Sigmoid colon (tissue), 7 donors: ENCODE measurements around the gene DLL4. TPM values are rescaled to one million over a fixed set of nuclear protein-coding genes. Genes with fewer than 3 reads are reported as not detected.
A peak's percentile ranks its signal among the peaks of the same experiment; 100 is the strongest.

Experiments
- DNase-seq: peaks from one replicate; pipeline ENCODE4 v3.0.0-alpha.2; 2019
- H3K27ac ChIP-seq, 4 donors: fragments of 200-600 bp; sonication (generic); one replicate each; pipeline ENCODE4 v1.5.1; 2016 to 2019; ENCODE audit warnings: mild to moderate bottlenecking in 1 of 4
- H3K27me3 ChIP-seq, 3 donors: fragments of 200-600 bp; sonication (generic); one replicate each; pipeline ENCODE4 v1.5.1; 2019; ENCODE audit warnings: mild to moderate bottlenecking in 1 of 3
- H3K36me3 ChIP-seq, 4 donors: fragments of 200-600 bp; sonication (generic); one replicate each; pipeline ENCODE4 v1.5.1; 2016 to 2019
- H3K4me1 ChIP-seq, 4 donors: fragments of 200-600 bp; sonication (generic); one replicate each; pipeline ENCODE4 v1.5.1; 2017 to 2019
- H3K4me3 ChIP-seq, 4 donors: fragments of 200-600 bp; sonication (generic); one replicate each; pipeline ENCODE4 v1.5.1; 2017 to 2019; ENCODE audit warnings: mild to moderate bottlenecking in 2 of 4, moderate library complexity in 1 of 4
- H3K9me3 ChIP-seq, 4 donors: fragments of 200-600 bp in 3 of 4; sonication (generic) in 3 of 4; one replicate each; pipeline versions ENCODE4 v1.5.1 to v1.6.1; 2013 to 2019
- CTCF ChIP-seq, 4 experiments: fragments of 450-650 bp in 3 of 4; fragments of 200-600 bp in 1 of 4; IDR thresholded peaks; one replicate each; pipeline ENCODE4 v1.5.1; 2016 to 2019; ENCODE audit warnings: antibody characterized with exemption in 4 of 4, mild to moderate bottlenecking in 3 of 4, moderate library complexity in 2 of 4
- EP300 ChIP-seq, 4 donors: sonication (generic); formaldehyde crosslinking; IDR thresholded peaks; one replicate each; pipeline ENCODE4 v1.6.1; 2017; ENCODE audit warnings: antibody characterized with exemption in 4 of 4
- POLR2A ChIP-seq, 2 donors: fragments of 450-650 bp; IDR thresholded peaks; one replicate each; pipeline ENCODE4 v1.6.1; 2016; ENCODE audit warnings: antibody characterized with exemption in 2 of 2, mild to moderate bottlenecking in 2 of 2, moderate library complexity in 2 of 2
- POLR2AphosphoS5 ChIP-seq, 4 donors: sonication (generic); formaldehyde crosslinking; IDR thresholded peaks; one replicate each; pipeline ENCODE4 v1.6.1; 2017; ENCODE audit warnings: antibody characterized with exemption in 4 of 4
- WGBS, 2 donors: extraction: QIAGEN DNeasy Blood & Tissue Kit; methylation state at CpG; one replicate each; pipeline ENCODE4 v1.1.7; 2013; 5-methylcytosine and 5-hydroxymethylcytosine counted together
- intact Hi-C: fragments of 100-400 bp; cut with DNase I; formaldehyde crosslinking; loops from one replicate; pipeline ENCODE4 v1.15.1; 2023
- polyA plus RNA-seq, 3 donors: library from polyadenylated mRNA; stranded (reverse); fragments of 200-250 nt; gene quantifications; one replicate each; pipeline ENCODE4 v1.2.3, GENCODE V29; 2013
- total RNA-seq, 4 donors: library from RNA; depleted of rRNA; stranded (reverse); fragments of >200 nt; gene quantifications; one replicate each; pipeline ENCODE4 v1.1.0, GENCODE V29; 2016
- donor health status: healthy with polysubstance abuse.
- donor health status: Bipolar disorder and iron deficiency.
- donor health status: healthy.

Gene DLL4
- total and polyA plus RNA-seq, 7 donors: 1.6 to 12.2 (median 4.3) TPM

- intact Hi-C loops: no loop called here
- WGBS, 2 donors: 55 to 80% methylated on average over 6 of the region's 6 CpGs
Measured at GRCh38 chr15:40934457-40934856, 5.3 kb downstream of the DLL4 start.

DNA sequence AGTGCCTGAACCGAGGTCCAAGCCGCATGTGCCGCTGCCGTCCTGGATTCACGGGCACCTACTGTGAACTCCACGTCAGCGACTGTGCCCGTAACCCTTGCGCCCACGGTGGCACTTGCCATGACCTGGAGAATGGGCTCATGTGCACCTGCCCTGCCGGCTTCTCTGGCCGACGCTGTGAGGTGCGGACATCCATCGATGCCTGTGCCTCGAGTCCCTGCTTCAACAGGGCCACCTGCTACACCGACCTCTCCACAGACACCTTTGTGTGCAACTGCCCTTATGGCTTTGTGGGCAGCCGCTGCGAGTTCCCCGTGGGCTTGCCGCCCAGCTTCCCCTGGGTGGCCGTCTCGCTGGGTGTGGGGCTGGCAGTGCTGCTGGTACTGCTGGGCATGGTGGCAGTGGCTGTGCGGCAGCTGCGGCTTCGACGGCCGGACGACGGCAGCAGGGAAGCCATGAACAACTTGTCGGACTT lies 7.1 kb downstream of the DLL4 start:
- peaks cover 6 to 28% (median 22%) of the 10 kb centered on the region in 3 donors for H3K27me3 ChIP-seq
- no peak for DNase-seq
- H3K36me3 ChIP-seq: no peaks in the 10 kb centered on the region
- TF ChIP-seq EP300 (IDR thresholded peaks at IDR 0.05) (no peak), POLR2AphosphoS5 (IDR thresholded peaks at IDR 0.05) (no peak), POLR2A (IDR thresholded peaks at IDR 0.05) (no peak)
- H3K9me3 ChIP-seq: no peaks in the 10 kb centered on the region
- 89 to 91% methylated on average over 31 of the region's 31 CpGs for WGBS, 2 donors
- intact Hi-C loops: no loop called here
- H3K4me1 ChIP-seq: peaks cover 0 to 14% (median 3%) of the 10 kb centered on the region in 4 donors
- H3K4me3 ChIP-seq: no peak overlapping the region
- no peak overlapping the region for H3K27ac ChIP-seq

More at GRCh38 chr15:40934457-40934856, 5.3 kb downstream of the DLL4 start:
- Histone ChIP-seq H3K27ac (no peak overlapping the region), H3K9me3 (no peaks in the 10 kb centered on the region), H3K27me3 (peaks cover 24 to 46% (median 40%) of the 10 kb centered on the region in 3 donors), H3K36me3 (no peaks in the 10 kb centered on the region), H3K4me1 (peaks cover 0 to 19% (median 18%) of the 10 kb centered on the region in 4 donors), H3K4me3 (no peak overlapping the region)
- DNase-seq: no peak
- TF ChIP-seq POLR2AphosphoS5 (IDR thresholded peaks at IDR 0.05): no peak
- TF ChIP-seq POLR2A (IDR thresholded peaks at IDR 0.05): no peak
- TF ChIP-seq CTCF (IDR thresholded peaks at IDR 0.05): no peak
- TF ChIP-seq EP300 (IDR thresholded peaks at IDR 0.05): no peak

DNA sequence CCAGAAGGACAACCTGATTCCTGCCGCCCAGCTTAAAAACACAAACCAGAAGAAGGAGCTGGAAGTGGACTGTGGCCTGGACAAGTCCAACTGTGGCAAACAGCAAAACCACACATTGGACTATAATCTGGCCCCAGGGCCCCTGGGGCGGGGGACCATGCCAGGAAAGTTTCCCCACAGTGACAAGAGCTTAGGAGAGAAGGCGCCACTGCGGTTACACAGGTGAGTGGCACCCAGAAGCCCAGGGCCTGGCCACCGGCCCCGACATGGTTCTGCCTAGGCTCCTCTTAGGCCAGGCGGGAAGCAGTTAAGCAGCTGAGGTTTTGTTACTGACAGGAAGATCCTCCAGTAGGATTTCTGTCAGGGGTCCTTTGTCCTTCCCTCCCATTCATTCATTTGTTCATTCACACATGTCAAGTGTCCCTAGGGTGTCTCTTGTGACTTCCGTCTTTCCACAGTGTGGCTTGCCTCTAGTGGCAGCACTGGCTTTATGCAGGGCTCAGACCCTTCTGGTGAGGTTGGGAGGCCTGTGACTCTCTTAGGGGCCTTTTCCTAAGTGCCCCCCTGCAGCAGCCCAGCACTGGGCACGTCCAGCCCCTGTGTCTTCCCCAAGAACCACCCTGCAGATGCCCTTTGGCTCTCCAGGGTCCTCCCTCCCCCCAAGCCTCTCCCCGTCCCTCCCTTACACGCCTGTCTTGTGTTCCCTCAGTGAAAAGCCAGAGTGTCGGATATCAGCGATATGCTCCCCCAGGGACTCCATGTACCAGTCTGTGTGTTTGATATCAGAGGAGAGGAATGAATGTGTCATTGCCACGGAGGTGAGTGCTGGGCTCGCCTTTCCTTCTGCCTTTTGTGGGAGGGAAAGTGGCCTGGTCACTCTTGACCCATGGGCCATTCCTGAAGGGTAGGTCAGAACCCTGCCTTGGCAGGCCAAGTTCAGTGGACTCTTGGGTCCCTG lies 7.8 kb downstream of the DLL4 start:
- no peak for TF ChIP-seq EP300 (IDR thresholded peaks at IDR 0.05)
- TF ChIP-seq POLR2A (IDR thresholded peaks at IDR 0.05): no peak
- no peak for TF ChIP-seq POLR2AphosphoS5 (IDR thresholded peaks at IDR 0.05)
- no peak for TF ChIP-seq CTCF (IDR thresholded peaks at IDR 0.05)
- no peaks in the 10 kb centered on the region for H3K9me3 ChIP-seq
- no peaks in the 10 kb centered on the region for H3K36me3 ChIP-seq
- peaks cover 0 to 17% (median 6%) of the 10 kb centered on the region in 4 donors for H3K4me1 ChIP-seq
- H3K4me3 ChIP-seq: no peak overlapping the region
- DNase-seq: no peak
- intact Hi-C loops: no loop called here
- H3K27ac ChIP-seq: no peak overlapping the region
- H3K27me3 ChIP-seq: peaks cover under 1 to 20% (median 15%) of the 10 kb centered on the region in 3 donors
- 80 to 86% methylated on average over 15 of the region's 15 CpGs for WGBS, 2 donors

- WGBS, 2 donors: 60 to 76% methylated on average over 19 of the region's 19 CpGs
- H3K27ac ChIP-seq: no peak overlapping the region
Measured at GRCh38 chr15:40937762-40938535, 8.8 kb downstream of the DLL4 start.

More at GRCh38 chr15:40937762-40938535, 8.8 kb downstream of the DLL4 start:
- peaks cover 0 to 11% (median 5%) of the 10 kb centered on the region in 3 donors for H3K27me3 ChIP-seq
- no peak for TF ChIP-seq POLR2A (IDR thresholded peaks at IDR 0.05)
- TF ChIP-seq EP300 (IDR thresholded peaks at IDR 0.05): no peak
- TF ChIP-seq CTCF (IDR thresholded peaks at IDR 0.05): peak in 1 of 4 experiments; percentile 16
- no peak for TF ChIP-seq POLR2AphosphoS5 (IDR thresholded peaks at IDR 0.05)
- H3K9me3 ChIP-seq: no peaks in the 10 kb centered on the region
- no peak for DNase-seq
- H3K4me1 ChIP-seq: peaks cover 0 to 24% (median 15%) of the 10 kb centered on the region in 4 donors
- H3K4me3 ChIP-seq: no peak overlapping the region
- no peaks in the 10 kb centered on the region for H3K36me3 ChIP-seq
- intact Hi-C loops: no loop called here
